Activated T-cell treated with anti-CD3 and anti-CD28 coated beads for 4 hours (primary cell): ENCODE data around the gene PIGX.
A peak's percentile ranks its signal among the peaks of the same experiment; 100 is the strongest.
"Not testable (repeated sequence)": the region's sequence is repeated elsewhere in the genome, so short reads cannot be mapped to it uniquely, and the experiment has no call there.

Source experiments
- DNase-seq: peaks from one replicate; pipeline ENCODE4 v3.0.0-alpha.2; 2020

Gene PIGX

GRCh38 chr3:196706731-196707130 lies 5.4 kb upstream of the PIGX start:
- no peak for DNase-seq

- no peak for DNase-seq
Observed at GRCh38 chr3:196707566-196707965, 4.6 kb upstream of the PIGX start.

DNA sequence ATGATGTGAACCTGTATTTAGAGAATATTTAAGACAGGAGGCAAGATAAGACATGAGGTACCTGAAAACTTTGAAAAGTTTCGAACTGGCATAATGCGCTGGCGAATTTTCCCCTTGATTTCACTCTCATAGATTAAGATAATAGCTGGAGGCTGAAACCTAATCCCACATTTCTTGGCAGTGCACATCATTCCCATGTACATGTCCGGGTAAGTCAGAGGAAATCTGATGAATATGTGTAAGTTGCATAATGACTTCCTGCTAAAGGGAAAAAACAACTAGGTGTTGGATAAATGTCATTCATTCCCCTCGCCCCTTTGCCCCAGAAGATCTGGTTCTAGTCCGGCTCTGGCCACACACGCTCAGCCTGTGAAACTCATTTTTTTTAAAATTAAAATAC lies 3.7 kb upstream of the PIGX start:
- DNase-seq, result no peak

- peak; percentile 62 for DNase-seq
Observed at GRCh38 chr3:196712514-196713413, 587 bp downstream of the PIGX start.

DNA sequence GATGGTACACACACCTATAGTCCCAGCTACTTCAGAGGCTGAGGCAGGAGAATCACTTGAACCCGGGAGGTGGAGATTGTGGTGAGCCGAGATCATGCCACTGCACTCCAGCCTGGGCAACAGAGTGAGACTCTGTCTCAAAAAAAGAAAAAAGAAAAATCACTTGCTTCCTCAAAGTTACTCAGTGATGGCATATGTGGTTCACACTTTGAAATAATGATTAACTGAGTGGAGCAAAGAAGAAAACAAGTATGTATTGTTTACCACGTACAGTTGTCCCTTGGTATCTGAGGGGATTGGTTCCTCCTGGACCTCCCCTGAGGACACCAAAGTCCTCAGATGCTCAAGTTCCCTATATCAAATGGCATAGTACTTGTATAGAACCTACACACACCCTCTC lies 5.0 kb downstream of the PIGX start:
- DNase-seq, result not testable (repeated sequence)

- no peak for DNase-seq
Observed at GRCh38 chr3:196721097-196721496, 8.9 kb downstream of the PIGX start.

DNA sequence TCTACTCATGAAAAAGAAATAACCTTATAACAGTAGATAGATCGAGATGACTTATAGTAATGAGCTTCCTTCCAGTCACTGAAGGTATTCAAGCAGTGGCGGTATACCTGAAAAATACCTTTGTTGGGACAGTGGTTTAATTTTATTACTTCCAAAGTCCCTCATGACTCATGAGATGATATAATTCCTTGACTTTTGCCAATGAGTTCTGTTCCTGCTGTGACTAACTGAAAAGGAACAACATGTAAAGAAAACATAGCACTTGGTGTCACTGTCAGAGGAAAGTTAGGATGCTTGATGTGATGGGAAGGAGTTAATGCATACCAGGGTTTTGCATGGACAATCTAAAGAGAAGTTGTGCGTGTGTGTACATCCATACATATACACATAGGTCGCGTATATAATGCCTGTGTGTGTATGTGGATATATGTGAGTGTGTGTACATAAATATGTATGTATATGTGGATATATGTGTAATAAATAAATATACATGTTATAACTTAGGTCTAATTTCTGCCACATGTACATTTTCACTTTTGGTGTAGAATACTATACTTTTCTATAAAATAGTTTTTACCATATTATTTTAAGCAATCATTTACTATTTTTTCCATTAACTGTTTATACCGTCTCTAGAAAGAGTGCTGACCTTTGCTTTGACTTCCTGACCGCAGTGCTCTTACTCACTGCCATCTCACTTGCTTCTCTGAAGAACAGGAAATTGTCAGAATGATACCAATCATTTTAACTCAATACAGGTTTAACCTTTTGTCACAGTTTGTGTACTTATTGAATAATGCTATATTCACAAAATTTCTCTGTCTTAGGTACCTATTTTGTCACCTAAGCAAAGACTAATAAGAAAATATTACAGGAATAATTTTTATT lies 14.9 kb downstream of the PIGX start:
- DNase-seq, result no peak

GRCh38 chr3:196735751-196736150 lies 23.6 kb downstream of the PIGX start:
- no peak for DNase-seq

- no peak for DNase-seq
Observed at GRCh38 chr3:196736670-196737374, 24.6 kb downstream of the PIGX start.

GRCh38 chr3:196737655-196738054 lies 25.5 kb downstream of the PIGX start:
- no peak for DNase-seq

DNA sequence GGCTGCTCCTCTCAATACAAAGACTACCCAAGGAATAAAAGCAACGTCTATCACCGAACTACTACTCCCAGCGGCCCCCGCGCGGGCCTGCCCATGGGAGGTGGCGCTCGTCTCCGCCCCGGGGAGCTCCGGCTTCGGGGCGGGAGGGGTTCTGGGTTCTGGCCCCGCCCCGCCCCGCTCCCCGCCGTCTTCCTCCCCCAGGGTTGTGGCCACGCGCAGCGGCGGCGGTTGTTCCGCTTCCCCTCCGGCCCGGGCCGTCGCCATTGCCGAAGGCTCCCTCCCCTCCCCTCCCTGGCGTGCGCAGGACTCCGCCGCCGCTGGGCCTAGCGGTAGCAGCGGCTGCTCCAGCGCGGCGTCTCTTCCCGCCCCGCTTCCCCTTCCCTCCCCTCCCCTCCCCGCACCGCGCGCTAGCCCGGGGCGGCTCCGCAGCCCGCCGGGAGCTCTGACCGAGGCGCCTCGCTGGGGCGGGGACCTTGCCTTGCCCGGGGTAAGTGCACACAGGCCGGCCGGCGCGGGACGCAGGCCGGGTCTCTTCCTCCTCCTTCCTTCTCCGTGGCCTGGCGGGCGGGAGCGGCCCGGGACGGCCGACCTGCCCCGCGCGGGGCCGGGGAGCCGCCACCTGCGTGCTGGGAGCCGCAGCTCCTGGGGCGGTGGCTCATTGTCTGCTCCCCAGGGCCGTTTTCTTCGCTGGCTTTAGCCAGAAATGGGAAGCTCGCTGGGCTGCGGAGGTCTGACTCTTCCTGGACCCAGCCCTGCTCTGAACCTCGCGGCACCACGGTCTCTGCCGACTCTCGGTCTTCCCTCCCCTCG lies 27.7 kb downstream of the PIGX start, which contains the start of gene PAK2:
TSS of gene PAK2 (plus strand) at position 187 of the 810 bp plus-strand sequence. CDS start 42,790 bp downstream, outside the sequence.
- peak; percentile 86 for DNase-seq

GRCh38 chr3:196740481-196741248 lies 28.5 kb downstream of the PIGX start:
- DNase-seq, result peak; percentile 29

DNA sequence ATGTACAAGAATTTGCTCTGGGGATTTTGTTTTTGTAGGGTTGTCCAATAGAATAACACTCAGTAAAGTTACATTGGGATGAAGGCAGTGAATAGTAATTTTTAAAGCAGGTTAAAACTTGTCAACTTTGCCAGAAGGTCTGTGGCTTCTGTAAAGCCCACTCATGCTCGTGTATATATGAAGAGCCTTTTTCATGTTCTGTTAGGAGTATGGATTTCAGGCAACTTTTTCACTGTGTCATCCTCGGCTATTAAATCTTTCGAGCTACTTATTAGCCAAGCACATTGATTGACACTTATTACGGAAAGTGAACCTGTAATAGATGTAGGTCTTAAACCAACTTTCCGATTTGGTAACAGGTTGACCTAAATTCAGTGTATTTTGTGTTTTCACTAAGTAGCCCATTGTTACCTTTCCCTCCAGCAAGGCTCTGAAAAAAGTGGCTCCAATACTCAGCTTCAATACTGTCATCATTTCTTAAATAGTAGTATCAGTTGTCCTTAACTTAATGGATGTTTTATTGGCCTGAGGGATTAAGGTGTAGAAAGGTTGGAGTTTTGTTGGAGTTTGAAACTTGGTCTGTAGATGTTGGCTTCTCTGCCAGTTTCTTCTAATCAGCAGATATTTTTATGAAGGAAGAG lies 29.2 kb downstream of the PIGX start:
- no peak for DNase-seq

DNA sequence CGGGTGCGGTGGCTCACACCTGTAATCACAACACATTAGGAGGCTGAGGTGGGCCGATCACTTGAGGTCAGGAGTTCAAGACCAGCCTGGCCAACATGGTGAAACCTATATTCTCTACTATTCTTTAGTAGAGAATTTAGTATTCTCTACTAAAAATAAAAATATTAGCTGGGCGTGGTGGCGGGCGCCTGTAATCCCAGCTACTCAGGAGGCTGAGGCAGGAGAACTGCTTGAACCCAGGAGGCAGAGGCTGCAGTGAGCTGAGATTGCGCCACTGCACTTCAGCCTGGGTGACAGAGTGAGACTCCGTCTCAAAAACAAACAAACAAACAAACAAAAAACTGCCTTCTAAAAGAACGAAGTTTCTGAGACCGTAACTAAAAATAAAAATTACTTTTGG lies 31.4 kb downstream of the PIGX start:
- DNase-seq, result not testable (repeated sequence)

- DNase-seq, result no peak
Observed at GRCh38 chr3:196749125-196749524, 36.9 kb downstream of the PIGX start.

GRCh38 chr3:196753201-196753600 lies 41.0 kb downstream of the PIGX start:
- DNase-seq, result no peak

- no peak for DNase-seq
Observed at GRCh38 chr3:196754091-196754981, 42.2 kb downstream of the PIGX start.

DNA sequence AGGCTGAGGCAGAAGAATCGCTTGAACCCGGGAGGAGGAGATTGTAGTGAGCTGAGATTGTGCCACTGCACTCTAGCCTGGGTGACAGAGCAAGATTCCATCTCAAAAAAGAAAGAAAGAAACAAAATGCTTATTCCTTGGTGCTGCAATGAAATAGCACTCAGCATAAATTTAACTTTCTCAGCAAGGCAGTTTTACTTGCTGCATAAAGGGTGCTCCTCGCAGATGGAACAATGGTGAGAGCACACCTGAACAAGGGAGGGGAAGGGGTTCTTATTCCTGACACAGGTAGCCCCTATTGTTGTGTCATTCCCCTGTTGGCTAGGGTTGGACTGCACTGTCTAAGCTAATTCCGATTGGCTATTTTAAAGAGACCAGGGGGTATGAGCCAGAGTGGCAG lies 44.6 kb downstream of the PIGX start:
- no peak for DNase-seq

DNA sequence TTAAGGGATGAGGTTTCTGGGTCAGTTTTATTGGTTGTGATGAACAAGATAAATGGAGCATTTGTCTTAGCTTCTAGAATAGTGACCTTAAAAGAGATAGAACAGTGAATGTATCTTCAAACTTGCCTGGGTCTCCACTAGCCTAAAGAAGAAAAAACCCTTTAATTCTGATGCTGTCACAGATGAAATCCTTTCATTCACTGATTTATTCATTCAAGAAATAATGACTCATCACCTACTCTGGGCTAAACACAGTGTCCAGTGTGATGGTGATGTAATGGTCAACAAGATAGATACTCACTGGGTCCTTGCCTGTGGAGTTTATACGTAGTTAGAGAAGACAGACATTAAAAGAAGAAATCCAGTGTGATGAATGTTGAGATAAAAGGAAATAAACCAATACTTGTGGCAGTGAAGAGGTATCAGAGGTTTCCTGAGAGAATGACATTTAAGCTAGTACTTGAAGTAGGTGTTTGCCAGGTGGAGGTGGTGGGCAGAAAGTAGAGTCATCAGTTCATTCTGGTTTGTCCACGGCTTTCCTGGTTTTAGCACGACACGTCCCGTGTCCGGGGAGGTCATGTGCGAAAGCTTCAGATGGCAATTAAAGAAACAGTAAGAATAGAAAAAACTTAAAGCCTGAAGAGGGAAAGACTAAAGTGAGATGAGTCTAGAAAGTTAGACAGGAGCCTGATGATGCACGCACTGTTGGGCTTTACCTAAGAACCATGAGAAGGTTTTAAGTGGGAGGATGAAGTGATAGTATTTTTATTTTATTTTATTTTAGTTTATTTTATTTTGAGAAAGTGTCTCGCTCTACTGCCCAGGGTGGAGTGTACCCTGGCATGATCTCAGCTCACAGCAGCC lies 45.9 kb downstream of the PIGX start:
- DNase-seq, result no peak
